ENCODE results near the gene CADPS2.
"Not testable (repeated sequence)": the region's sequence is repeated elsewhere in the genome, so short reads cannot be mapped to it uniquely, and the experiment has no call there.

CADPS2 gene

GRCh38 chr7:122849957-122850328 lies 36.3 kb downstream of the CADPS2 start:
- no peak for DNase-seq (ENCODE audit: low read depth in 3 of 3)

DNA sequence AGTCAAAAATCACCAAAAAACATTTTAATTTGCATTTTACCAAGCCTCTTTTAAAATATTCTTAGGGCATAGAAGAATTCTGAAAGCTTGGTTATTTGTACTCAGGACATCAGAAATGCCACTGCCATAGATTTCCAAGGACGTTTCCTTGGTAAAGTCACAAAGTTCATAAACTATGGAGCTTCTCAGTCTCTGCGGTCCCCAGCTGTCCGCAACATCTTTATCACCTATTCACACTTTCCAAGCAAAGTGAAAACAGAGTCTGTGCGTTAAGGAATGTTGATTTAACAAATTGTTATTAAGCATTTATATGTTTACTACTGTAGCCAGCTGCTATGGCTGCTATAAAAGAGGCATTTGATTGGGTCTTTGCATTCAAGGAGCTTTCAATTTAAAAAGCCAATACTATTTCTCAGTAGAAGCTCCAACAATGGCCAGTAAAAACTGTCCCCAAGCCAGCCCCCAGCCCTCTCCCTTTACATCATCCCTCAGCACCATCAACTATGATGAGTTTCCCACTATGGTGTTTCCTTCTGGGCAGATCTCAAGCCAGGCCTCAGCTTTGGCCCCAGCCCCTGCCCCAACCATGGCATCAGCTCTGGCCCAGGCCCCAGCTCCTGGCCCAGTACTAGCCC lies 36.8 kb downstream of the CADPS2 start:
- DNase-seq (ENCODE audit: low read depth in 3 of 3), result no peak

- DNase-seq (ENCODE audit: low read depth in 3 of 3), result no peak
Measured at GRCh38 chr7:122847871-122848473, 38.3 kb downstream of the CADPS2 start.

DNA sequence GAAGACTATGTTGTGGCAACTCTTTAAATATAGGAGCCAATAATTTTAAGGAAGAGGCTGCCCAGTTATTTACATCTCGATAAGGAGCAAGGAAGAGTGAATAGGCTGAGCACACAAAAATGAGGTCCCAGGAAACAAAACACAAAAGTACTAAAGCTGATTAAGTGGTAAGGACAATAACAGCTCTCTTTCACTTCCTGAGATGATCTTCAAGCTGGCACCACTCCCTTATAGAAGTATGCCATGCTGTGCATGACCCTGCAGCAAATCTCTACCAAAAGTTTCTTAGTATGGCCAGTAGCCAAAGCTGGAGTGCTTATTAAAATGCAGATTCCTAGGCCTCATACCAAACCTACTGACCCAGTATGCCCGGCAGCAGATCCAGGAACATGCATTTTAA lies 39.7 kb downstream of the CADPS2 start:
- no peak for DNase-seq (ENCODE audit: low read depth in 3 of 3)

DNA sequence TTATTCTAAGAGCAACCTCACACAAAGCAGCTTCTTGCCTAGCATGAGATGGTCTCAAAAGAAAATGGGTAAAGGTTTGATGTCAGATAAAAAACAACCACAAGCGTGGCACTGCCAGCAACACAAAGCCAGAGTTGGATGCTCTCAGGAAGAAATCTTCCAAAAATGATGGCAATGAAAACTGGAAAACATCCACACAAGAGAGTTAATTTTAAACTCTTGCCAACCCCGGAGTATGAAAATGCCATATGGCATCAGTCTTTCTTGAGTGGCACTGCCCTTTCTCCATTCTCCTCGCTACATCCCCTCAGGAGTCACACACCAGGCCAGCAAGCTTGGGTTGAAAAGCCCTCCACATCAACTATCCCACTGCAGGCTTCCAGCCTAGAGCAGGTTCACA lies 41.0 kb downstream of the CADPS2 start:
- DNase-seq (ENCODE audit: low read depth in 3 of 3), result no peak

- DNase-seq (ENCODE audit: low read depth in 3 of 3), result no peak
Measured at GRCh38 chr7:122844191-122844988, 41.9 kb downstream of the CADPS2 start.

DNA sequence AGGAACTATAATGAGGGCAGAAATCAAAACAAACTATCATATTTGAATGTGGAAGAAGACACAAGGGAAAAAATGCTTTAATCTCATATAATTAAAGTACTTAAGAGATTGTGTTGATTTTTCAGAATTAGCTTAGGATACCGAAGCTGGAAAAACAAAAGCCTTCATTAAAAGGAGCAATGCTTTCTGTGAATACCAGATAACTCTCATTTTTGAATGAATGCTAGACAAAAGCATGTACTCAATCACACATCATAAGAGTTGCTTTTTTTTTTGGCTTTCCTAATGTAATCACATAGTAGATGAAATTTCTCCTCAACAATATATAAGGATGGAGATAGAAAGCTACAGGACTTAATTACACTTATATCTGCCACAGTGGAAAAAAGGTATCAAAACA lies 43.3 kb downstream of the CADPS2 start:
- DNase-seq (ENCODE audit: low read depth in 3 of 3), result no peak

DNA sequence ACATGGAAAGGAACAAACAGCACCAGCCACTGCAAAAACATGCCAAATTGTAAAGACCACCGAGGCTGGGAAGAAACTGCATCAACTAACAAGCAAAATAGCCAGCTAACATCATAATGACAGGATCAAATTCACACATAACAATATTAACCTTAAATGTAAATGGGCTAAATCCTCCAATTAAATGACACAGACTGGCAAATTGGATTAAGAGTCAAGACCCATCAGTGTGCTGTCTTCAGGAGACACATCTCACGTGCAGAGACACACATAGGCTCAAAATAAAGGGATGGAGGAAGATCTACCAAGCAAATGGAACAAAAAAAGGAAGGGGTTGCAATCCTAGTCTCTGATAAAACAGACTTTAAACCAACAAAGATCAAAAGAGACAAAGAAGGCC lies 50.0 kb downstream of the CADPS2 start:
- not testable (repeated sequence) for DNase-seq (ENCODE audit: low read depth in 3 of 3)

- not testable (repeated sequence) for DNase-seq (ENCODE audit: low read depth in 3 of 3)
Measured at GRCh38 chr7:122834571-122834942, 51.7 kb downstream of the CADPS2 start.

DNA sequence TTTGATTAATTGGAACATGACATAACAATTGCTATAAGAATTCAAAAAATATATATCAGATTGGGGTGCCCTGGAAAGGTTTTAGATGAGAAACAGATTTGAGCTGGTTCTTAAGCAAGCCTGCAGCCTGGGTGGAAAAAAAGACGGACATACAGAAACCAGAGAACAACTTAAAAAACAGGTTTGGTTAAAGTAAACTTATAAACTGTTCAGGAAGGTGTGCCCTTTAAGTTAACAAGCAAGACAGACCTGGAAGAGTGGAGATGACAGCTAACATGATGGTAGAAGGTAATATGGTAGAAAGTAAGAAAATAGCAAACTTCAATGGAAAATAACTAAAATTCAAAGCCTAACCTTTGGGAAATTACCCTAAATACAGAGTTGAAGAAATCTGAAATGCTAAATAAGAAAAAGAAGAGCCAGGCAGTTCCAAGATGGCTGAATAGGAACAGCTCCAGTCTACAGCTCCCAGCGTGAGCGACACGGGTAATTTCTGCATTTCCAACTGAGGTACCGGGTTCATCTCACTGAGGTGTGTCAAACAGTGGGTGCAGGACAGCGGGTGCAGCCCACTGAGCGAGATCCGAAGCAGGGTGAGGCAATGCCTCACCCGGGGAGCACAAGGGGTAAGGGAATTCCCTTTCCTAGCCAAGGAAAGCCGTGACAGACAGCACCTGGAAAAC lies 52.2 kb downstream of the CADPS2 start:
- DNase-seq (ENCODE audit: low read depth in 3 of 3), result no peak

DNA sequence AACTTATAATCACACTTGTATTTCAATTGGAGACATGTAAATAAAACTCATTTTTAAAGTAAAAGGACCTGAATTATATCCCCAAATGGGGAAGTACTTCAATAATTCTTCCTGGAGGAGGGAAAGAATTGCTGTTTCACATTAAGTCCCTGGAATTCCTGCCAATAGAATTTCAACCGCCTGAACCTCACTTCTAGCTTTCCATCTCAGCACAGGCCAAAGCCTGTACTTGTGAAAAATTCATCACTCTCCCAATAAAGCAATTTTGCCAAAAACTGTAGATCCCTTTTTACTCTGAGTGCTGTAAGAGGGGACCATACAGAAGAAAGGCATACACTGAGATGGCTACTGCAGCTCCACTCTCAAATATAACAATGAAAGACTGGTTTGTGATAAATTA lies 54.8 kb downstream of the CADPS2 start:
- no peak for DNase-seq (ENCODE audit: low read depth in 3 of 3)

DNA sequence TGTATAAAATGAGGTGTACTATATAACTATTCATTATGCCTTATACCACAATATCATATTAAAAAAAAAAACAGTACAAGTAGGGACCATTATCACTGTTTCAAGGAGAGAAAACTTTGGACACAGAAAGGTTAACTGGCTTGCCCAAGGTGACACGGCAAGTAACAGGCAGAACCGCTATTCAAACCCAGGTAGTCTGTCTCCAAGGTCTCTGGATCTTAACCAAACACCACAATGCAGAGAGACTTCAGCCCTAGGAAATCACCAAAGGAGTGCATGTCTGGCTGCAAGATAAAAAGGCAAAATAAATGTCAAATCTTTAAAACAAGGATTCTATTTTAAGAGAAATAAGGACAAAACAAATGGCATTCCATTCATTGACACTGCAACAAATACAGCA lies 56.3 kb downstream of the CADPS2 start:
- no peak for DNase-seq (ENCODE audit: low read depth in 3 of 3)

DNA sequence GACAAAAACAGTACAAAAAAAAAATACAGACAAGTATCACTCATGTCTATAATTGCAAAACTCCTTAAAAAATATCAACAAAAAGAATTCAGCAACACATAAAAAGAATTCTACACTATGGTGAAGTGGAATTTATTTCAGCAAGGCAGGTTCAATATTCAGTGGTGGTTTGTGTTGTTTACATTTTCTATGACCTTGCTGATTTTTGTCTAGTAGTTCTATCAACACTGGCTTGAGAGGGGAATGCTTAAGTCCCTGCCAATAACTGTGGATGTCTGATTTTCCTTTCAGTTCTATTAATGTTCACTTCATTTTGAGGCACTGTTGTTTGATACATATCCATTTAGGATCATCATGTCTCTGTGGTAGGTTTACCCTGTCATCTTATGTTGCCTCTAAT lies 58.5 kb downstream of the CADPS2 start:
- DNase-seq (ENCODE audit: low read depth in 3 of 3), result no peak

- DNase-seq (ENCODE audit: low read depth in 3 of 3), result no peak
Measured at GRCh38 chr7:122813845-122814244, 72.4 kb downstream of the CADPS2 start.

DNA sequence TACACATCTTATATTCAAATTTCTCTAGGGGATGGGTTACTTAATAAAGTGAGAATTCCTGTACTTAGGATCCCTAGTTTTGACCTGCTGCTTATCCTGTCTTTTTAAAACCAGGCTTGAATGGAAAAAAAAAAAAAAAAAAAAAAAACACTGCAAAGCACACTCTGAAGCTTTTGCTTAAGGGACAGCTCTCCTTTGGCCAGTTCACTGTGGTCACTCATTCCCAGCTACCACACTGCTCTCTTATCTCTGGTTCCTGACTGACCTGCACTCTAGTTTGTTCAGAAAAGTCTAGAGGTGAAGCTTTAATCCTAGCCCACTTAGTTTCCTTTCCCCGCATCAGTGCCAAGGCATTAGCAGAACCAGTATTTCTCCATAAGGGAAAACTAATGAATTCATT lies 82.4 kb downstream of the CADPS2 start:
- no peak for DNase-seq (ENCODE audit: low read depth in 3 of 3)

DNA sequence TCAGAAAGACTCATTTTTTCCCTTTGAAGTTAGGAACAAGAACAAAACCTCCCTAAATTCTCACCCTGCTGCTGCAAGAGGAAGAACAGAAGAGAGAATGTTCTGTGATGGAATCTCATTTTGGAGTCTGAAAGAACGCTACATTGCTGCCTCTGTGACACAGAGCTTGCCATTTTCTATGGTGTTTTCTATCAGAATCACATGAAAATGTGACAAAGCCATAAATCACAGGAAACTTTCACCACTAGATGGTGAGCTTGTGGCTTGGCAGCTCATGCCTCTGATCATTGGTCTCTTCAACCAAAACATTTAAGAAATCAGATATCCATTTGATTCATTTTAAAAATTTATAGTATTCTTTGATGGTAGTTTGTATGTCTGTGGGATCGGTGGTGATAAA lies 82.9 kb downstream of the CADPS2 start:
- no peak for DNase-seq (ENCODE audit: low read depth in 3 of 3)

GRCh38 chr7:122802301-122802751 lies 83.9 kb downstream of the CADPS2 start:
- DNase-seq (ENCODE audit: low read depth in 3 of 3), result no peak

GRCh38 chr7:122791959-122792545 lies 94.2 kb downstream of the CADPS2 start:
- DNase-seq (ENCODE audit: low read depth in 3 of 3), result no peak

DNA sequence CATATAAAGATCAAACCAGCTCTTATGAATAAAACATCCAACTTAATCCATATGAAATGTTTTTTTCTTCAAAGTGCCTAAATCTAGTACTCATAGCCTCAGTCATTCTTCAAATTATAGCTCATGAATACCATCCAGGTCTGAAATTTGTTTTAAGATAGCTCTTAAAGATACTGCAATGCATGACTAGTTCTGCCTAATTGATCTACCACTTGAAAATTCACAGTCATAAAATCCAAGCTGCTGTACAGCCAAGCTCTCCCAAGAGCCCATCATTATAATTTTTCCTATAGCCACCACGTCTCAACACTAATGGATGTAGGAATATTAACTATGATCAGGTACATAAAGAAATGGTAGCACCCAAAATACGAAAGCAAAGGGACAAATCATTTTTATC lies 95.7 kb downstream of the CADPS2 start:
- DNase-seq (ENCODE audit: low read depth in 3 of 3), result no peak

GRCh38 chr7:122790132-122790531 lies 96.1 kb downstream of the CADPS2 start:
- DNase-seq (ENCODE audit: low read depth in 3 of 3), result no peak

- no peak for DNase-seq (ENCODE audit: low read depth in 3 of 3)
Measured at GRCh38 chr7:122789156-122789555, 97.1 kb downstream of the CADPS2 start.

DNA sequence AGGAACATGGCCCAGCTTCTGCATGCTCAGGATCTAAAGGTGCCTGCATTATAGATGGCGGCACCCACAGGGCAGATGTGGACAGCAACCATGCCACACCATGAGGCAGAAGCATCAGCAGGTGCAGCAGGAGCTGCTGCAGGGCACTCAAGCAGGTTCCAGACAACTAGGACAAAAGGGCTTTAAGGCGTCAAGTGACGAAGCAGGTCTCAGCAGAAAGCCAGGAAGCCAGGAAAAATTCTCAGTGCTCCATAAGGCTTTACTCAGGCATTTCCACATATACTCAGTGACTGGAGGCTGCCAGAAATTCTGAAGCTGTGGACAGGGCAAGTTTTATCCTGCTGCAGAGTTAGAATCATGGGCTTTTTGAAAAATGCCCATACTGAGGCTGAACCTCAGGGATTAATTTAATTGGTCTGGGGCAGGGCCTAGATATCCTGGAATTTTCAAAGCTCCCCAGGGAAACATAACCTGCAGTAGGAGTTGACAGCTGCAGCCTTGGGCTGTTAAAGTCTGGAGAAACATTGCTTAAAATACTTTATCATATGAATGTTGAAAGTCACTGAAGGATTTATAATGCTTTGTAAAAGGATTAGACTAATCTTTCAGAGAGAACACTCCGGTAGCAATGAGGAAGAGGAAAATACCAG lies 115.4 kb downstream of the CADPS2 start:
- no peak for DNase-seq (ENCODE audit: low read depth in 3 of 3)

Data from stimulated activated CD4-positive, alpha-beta T cell treated with anti-CD3 and anti-CD28 coated beads, TNF-alpha, amount 100 ng/mL, for 48 hours (primary cell).